Mesendoderm (in vitro differentiated cells): Measurements from ENCODE around the gene PTPRM.

Experiments
- DNase-seq: peaks from one replicate; pipeline ENCODE4 v3.0.0; 2013
- H2AK5ac ChIP-seq: 2 replicates; pipeline ENCODE4 v1.6.1; 2013; ENCODE audit warnings: low read length, inconsistent platforms
- H2BK120ac ChIP-seq: 2 replicates; pipeline ENCODE4 v1.6.1; 2013; ENCODE audit warnings: low read depth, mild to moderate bottlenecking, low read length, moderate library complexity, mixed read lengths
- H2BK15ac ChIP-seq: replicated peaks from 2 replicates; pipeline ENCODE4 v1.6.1; 2013; ENCODE audit warnings: low read depth, mild to moderate bottlenecking, moderate library complexity
- H2BK5ac ChIP-seq: 2 replicates; pipeline ENCODE4 v1.6.1; 2013; ENCODE audit warnings: low read length, inconsistent platforms
- H3K18ac ChIP-seq: 2 replicates; pipeline ENCODE4 v1.6.1; 2013; ENCODE audit warnings: mild to moderate bottlenecking, low read length, mixed read lengths
- H3K23ac ChIP-seq: one replicate; pipeline ENCODE4 v1.6.1; 2013; ENCODE audit warnings: low read length
- H3K27ac ChIP-seq: 2 replicates; pipeline ENCODE4 v1.5.1; 2013; ENCODE audit warnings: low read depth, mild to moderate bottlenecking, inconsistent platforms, low read length, moderate library complexity
- H3K27me3 ChIP-seq: 2 replicates; pipeline ENCODE4 v1.6.1; 2013; ENCODE audit warnings: low read length, control low read depth, mild to moderate bottlenecking, inconsistent platforms; ENCODE audit not compliant: insufficient read depth, poor library complexity
- H3K36me3 ChIP-seq: 2 replicates; pipeline ENCODE4 v1.6.1; 2013; ENCODE audit warnings: low read length, inconsistent platforms; ENCODE audit not compliant: control insufficient read depth, insufficient read depth
- H3K4ac ChIP-seq: one replicate; pipeline ENCODE4 v1.6.1; 2013; ENCODE audit warnings: low read depth, mild to moderate bottlenecking, low read length, moderate library complexity
- H3K4me1 ChIP-seq: 2 replicates; pipeline ENCODE4 v1.6.1; 2013; ENCODE audit warnings: low read depth, low read length, inconsistent platforms; ENCODE audit not compliant: control insufficient read depth
- H3K4me2 ChIP-seq: 2 replicates; pipeline ENCODE4 v1.6.1; 2013; ENCODE audit warnings: low read length
- H3K4me3 ChIP-seq: 2 replicates; pipeline ENCODE4 v1.5.1; 2013; ENCODE audit warnings: mild to moderate bottlenecking, low read length
- H3K56ac ChIP-seq: one replicate; pipeline ENCODE4 v1.6.1; 2013; ENCODE audit warnings: low read length
- H3K79me1 ChIP-seq: 2 replicates; pipeline ENCODE4 v1.6.1; 2013; ENCODE audit warnings: low read length, inconsistent platforms
- H3K79me2 ChIP-seq: 2 replicates; pipeline ENCODE4 v1.6.1; 2013; ENCODE audit warnings: mild to moderate bottlenecking, low read length; ENCODE audit not compliant: control insufficient read depth, insufficient read depth
- H3K9ac ChIP-seq: 2 replicates; pipeline ENCODE4 v1.6.1; 2013; ENCODE audit warnings: low read length, inconsistent platforms
- H4K5ac ChIP-seq: one replicate; pipeline ENCODE4 v1.6.1; 2013; ENCODE audit warnings: low read length
- H4K8ac ChIP-seq: one replicate; pipeline ENCODE4 v1.6.1; 2013; ENCODE audit warnings: low read depth, mild to moderate bottlenecking, control low read depth, low read length, moderate library complexity
- WGBS: extraction: QIAGEN DNeasy Blood & Tissue Kit; methylation state at CpG from one replicate; pipeline ENCODE4 v1.1.7; 2013; ENCODE audit warnings: low lambda C conversion rate, missing lambda C conversion rate; ENCODE audit not compliant: insufficient coverage; ENCODE audit errors: extremely low coverage; 5-methylcytosine and 5-hydroxymethylcytosine counted together

Gene PTPRM

DNA sequence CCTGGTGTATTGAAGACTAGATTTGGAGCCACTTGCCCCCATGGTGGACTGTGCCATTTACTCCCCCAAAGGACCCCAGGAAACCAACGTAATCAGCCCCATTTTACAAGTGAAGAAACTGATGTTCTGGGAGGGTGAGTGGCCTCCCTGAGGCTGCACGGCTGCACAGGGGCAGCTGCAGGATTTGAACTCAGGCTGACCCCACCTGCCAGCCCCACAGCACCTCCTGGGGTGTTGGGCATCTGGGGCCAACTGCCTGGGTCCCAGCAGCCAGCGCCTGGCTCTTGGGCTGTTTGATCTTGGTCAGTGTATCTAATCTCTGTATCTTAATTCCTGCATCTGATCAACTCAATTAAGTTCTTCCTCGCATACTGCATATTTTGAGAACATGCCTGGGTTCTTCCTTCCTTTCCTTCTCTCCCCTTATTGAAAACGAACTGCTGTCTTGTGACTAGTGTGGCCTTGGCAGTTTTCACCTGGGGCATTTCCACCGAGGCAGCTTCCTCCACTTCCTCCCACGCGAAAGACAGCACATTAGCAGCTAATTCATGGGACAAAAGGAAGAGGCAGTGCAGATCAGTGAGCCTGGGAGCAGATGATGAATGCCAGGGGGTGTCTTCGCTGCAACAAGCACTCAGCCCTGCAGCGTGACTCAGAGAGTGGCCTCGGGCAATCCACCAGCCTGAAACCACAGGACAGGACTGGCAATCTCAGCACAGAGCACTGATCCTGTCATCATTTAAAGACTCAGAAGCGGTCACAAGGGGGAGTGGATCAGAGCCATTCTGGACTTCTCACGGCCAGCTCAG is 858.0 kb downstream of the PTPRM start:
- no peaks in the 10 kb centered on the region for H3K79me2 ChIP-seq
- H3K9ac ChIP-seq, result no peak overlapping the region
- H3K56ac ChIP-seq, result no peak overlapping the region
- H3K4ac ChIP-seq, result no peak overlapping the region
- no peaks in the 10 kb centered on the region for H3K79me1 ChIP-seq
- H3K4me1 ChIP-seq, result peaks cover 10% of the 10 kb centered on the region
- peak; percentile 92 for DNase-seq
- no peak overlapping the region for H4K8ac ChIP-seq
- H3K36me3 ChIP-seq, result no peaks in the 10 kb centered on the region
- H3K23ac ChIP-seq, result no peak overlapping the region
- H2AK5ac ChIP-seq, result no peak overlapping the region
- no CpG with 5 or more reads among the region's 13 CpGs for WGBS
- no peak overlapping the region for H3K18ac ChIP-seq
- H2BK15ac ChIP-seq, result no peak overlapping the region
- H3K4me3 ChIP-seq, result no peak overlapping the region
- H3K4me2 ChIP-seq, result no peak overlapping the region
- no peaks in the 10 kb centered on the region for H3K27me3 ChIP-seq
- H2BK120ac ChIP-seq, result no peak overlapping the region
- no peak overlapping the region for H3K27ac ChIP-seq
- no peak overlapping the region for H4K5ac ChIP-seq
- H2BK5ac ChIP-seq, result no peak overlapping the region

- Histone ChIP-seq H4K5ac (no peak overlapping the region), H3K4me3 (no peak overlapping the region), H3K18ac (no peak overlapping the region), H3K9ac (no peak overlapping the region), H3K79me2 (no peaks in the 10 kb centered on the region), H3K4me2 (no peak overlapping the region), H3K23ac (no peak overlapping the region), H3K27me3 (no peaks in the 10 kb centered on the region), H2AK5ac (no peak overlapping the region), H3K79me1 (no peaks in the 10 kb centered on the region), H3K56ac (no peak overlapping the region), H3K4me1 (peaks cover 10% of the 10 kb centered on the region), H3K4ac (no peak overlapping the region), H2BK5ac (no peak overlapping the region), H3K27ac (no peak overlapping the region), H3K36me3 (no peaks in the 10 kb centered on the region), H2BK15ac (no peak overlapping the region), H4K8ac (no peak overlapping the region), H2BK120ac (no peak overlapping the region)
- no CpG with 5 or more reads among the region's 13 CpGs for WGBS
- DNase-seq, result peak; percentile 66
These were observed 859.3 kb downstream of the PTPRM start for GRCh38 chr18:8426401-8426800.

- no peak for DNase-seq
- Histone ChIP-seq H2BK120ac (no peak overlapping the region), H3K27ac (no peak overlapping the region), H3K4me3 (no peak overlapping the region), H3K18ac (no peak overlapping the region), H3K27me3 (no peaks in the 10 kb centered on the region), H4K5ac (no peak overlapping the region), H3K4me2 (no peak overlapping the region), H3K79me1 (no peaks in the 10 kb centered on the region), H4K8ac (no peak overlapping the region), H3K79me2 (no peaks in the 10 kb centered on the region), H3K4ac (no peak overlapping the region), H3K4me1 (peaks cover 10% of the 10 kb centered on the region), H2BK15ac (no peak overlapping the region), H3K36me3 (no peaks in the 10 kb centered on the region), H3K23ac (no peak overlapping the region), H2AK5ac (no peak overlapping the region), H3K56ac (no peak overlapping the region), H2BK5ac (no peak overlapping the region), H3K9ac (no peak overlapping the region)
- WGBS, result no CpG with 5 or more reads among the region's 1 CpG
These were observed 860.2 kb downstream of the PTPRM start for GRCh38 chr18:8427339-8427738.

- no peak for DNase-seq
- H3K56ac ChIP-seq, result no peak overlapping the region
- no CpG with 5 or more reads among the region's 6 CpGs for WGBS
These were observed 861.8 kb downstream of the PTPRM start for GRCh38 chr18:8428951-8429350.

DNA sequence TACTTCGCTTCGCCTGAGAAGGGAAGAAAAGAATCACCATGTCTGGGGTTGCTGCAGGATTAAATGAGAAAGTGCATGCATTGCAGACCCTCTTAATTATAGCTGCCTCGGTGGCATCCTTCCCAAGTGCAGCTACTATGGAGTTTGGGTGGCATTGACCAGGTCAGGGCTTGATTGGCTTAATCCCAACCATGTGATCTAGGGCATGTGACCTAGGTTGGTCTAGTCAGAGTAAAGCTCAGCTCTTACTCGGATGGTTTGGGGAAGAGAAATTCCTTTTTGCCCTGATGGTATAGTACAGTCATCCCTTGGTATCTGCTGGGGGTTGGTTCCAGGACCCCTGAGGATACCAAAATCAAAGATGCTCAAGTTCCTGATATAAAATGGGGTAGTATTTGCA is 863.9 kb downstream of the PTPRM start:
- H2BK120ac ChIP-seq, result no peak overlapping the region
- H3K4me3 ChIP-seq, result no peak overlapping the region
- H4K5ac ChIP-seq, result no peak overlapping the region
- H3K27ac ChIP-seq, result no peak overlapping the region
- WGBS, result no CpG with 5 or more reads among the region's 4 CpGs
- no peak overlapping the region for H3K23ac ChIP-seq
- H3K9ac ChIP-seq, result no peak overlapping the region
- H3K79me2 ChIP-seq, result no peaks in the 10 kb centered on the region
- no peak overlapping the region for H3K4me2 ChIP-seq
- no peaks in the 10 kb centered on the region for H3K4me1 ChIP-seq
- H2BK5ac ChIP-seq, result no peak overlapping the region
- H4K8ac ChIP-seq, result no peak overlapping the region
- H3K79me1 ChIP-seq, result no peaks in the 10 kb centered on the region
- H3K36me3 ChIP-seq, result no peaks in the 10 kb centered on the region
- no peak for DNase-seq
- H3K18ac ChIP-seq, result no peak overlapping the region
- H2AK5ac ChIP-seq, result no peak overlapping the region
- no peak overlapping the region for H2BK15ac ChIP-seq
- H3K27me3 ChIP-seq, result no peaks in the 10 kb centered on the region
- no peak overlapping the region for H3K56ac ChIP-seq
- no peak overlapping the region for H3K4ac ChIP-seq

More at GRCh38 chr18:8428951-8429350, 861.8 kb downstream of the PTPRM start:
- H3K18ac ChIP-seq, result no peak overlapping the region
- no peak overlapping the region for H2AK5ac ChIP-seq
- H4K5ac ChIP-seq, result no peak overlapping the region
- no peaks in the 10 kb centered on the region for H3K27me3 ChIP-seq
- no peak overlapping the region for H3K4me2 ChIP-seq
- no peak overlapping the region for H3K9ac ChIP-seq
- no peak overlapping the region for H3K4ac ChIP-seq
- H4K8ac ChIP-seq, result no peak overlapping the region
- peaks cover 10% of the 10 kb centered on the region for H3K4me1 ChIP-seq
- no peak overlapping the region for H3K27ac ChIP-seq
- no peak overlapping the region for H3K23ac ChIP-seq
- no peaks in the 10 kb centered on the region for H3K79me1 ChIP-seq
- H2BK15ac ChIP-seq, result no peak overlapping the region
- H3K36me3 ChIP-seq, result no peaks in the 10 kb centered on the region
- no peak overlapping the region for H2BK120ac ChIP-seq
- H2BK5ac ChIP-seq, result no peak overlapping the region
- H3K79me2 ChIP-seq, result no peaks in the 10 kb centered on the region
- no peak overlapping the region for H3K4me3 ChIP-seq

DNA sequence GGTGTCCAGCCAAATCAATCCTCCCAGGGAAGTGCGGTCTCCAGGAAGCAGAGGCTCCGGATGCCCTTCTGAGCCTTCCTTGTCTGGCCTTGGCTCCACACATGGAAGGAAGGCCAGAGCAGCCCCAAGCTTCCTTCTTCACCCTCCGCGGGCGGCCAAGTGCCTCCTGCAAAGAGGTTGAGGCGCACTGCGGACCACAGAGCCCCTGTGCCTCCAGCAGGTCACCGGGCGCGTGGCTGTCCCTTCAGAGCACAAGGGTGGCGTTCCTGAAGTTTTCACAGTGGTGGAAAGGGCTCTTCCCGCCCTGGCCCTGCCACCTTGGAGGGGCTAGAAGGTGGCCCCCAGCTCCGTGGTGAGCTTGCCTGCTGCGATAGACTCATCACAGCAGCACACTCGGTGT is 866.2 kb downstream of the PTPRM start:
- Histone ChIP-seq H3K23ac (no peak overlapping the region), H3K18ac (no peak overlapping the region), H4K5ac (no peak overlapping the region), H2BK120ac (no peak overlapping the region), H3K9ac (no peak overlapping the region), H4K8ac (no peak overlapping the region), H2BK5ac (no peak overlapping the region), H3K4me3 (no peak overlapping the region), H3K4ac (no peak overlapping the region), H3K79me2 (no peaks in the 10 kb centered on the region), H3K27ac (no peak overlapping the region), H3K27me3 (no peaks in the 10 kb centered on the region), H2BK15ac (no peak overlapping the region), H2AK5ac (no peak overlapping the region), H3K79me1 (no peaks in the 10 kb centered on the region), H3K36me3 (no peaks in the 10 kb centered on the region), H3K4me2 (no peak overlapping the region), H3K4me1 (no peaks in the 10 kb centered on the region), H3K56ac (no peak overlapping the region)
- no CpG with 5 or more reads among the region's 15 CpGs for WGBS
- no peak for DNase-seq
